ENCODE results near the gene MMP28. TPM values are rescaled to one million over a fixed set of nuclear protein-coding genes. Genes with fewer than 3 reads are reported as not detected.

The MMP28 gene
- total and polyA plus RNA-seq, 10 of the 15 experiments (the other 5 are each of a cell fraction or from before 2014, with no cell fraction given), result not detected

DNA sequence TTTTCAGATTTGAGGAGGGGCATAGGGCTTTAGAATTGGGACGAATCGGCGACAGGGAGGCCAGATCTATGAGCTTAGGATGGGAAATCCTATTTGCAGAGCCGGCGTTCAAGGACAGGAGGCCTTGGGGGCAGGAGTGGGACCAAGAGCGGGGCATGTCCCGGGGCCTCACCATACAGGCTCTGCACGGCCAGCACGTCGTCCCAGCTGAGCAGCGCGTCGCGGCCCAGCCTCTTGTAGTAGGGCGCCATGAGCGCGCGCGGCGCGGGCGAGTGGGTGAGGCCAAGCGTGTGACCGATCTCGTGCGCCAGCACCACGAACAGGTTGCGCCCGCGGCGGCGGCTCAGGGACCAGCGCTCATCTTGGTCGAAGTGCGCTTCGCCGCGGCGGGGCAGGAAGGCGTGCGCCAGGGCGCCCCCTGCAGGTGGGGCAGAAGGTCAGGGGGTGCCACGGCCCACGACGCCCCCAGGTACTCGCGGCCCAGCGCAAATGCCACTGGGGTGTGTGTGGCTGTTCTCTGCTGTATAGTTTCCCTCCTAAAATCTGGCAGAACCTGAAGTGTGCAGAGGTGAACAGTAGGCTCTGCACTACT is 25.4 kb downstream of the MMP28 start:
- SMC1A ChIA-PET (ENCODE audit: uncharacterized antibody, unreplicated experiment), result no interaction called here
- Histone ChIP-seq H3K4me1 (ENCODE audit: control insufficient read depth, insufficient read depth, low read length) (no peaks in the 10 kb centered on the region; the same call in 1 of the 2 replicates), H3K9ac (ENCODE audit: control insufficient read depth, insufficient read depth, low read length) (no peak overlapping the region), H4K20me1 (ENCODE audit: control insufficient read depth, insufficient read depth) (no peaks in the 10 kb centered on the region), H3K4me3 (no peak overlapping the region), H3K27ac (ENCODE audit: control insufficient read depth, insufficient read depth) (no peak overlapping the region), H3K27me3 (replicated peaks in 1 of 2; ENCODE audit: control insufficient read depth in 2 of 2, insufficient read depth in 2 of 2, low read length in 1 of 2) (peaks cover 4 to 6% of the 10 kb centered on the region in 2 experiments), H3K4me2 (ENCODE audit: control insufficient read depth, insufficient read depth) (no peak overlapping the region), H3K79me2 (ENCODE audit: control insufficient read depth, insufficient read depth, low read length) (no peaks in the 10 kb centered on the region), H3K36me3 (ENCODE audit: control insufficient read depth in 2 of 2, insufficient read depth in 2 of 2, low read length in 1 of 2) (no peaks in the 10 kb centered on the region), H2AFZ (ENCODE audit: control insufficient read depth, low read depth, low read length) (no peak overlapping the region), H3K9me3 (replicated peaks; ENCODE audit: control insufficient read depth, insufficient read depth, low read length) (no peaks in the 10 kb centered on the region)
- DNase-seq (ENCODE audit: low read depth, low spot score), result no peak
- in situ Hi-C loops (cut with MboI), result loop anchor here (5.0 kb wide), 1 partner anchor 37 kb away; the partner anchor contains the start of gene TAF15
- CTCF ChIA-PET, result interaction anchor here (0.6 to 2.3 kb wide), 5 partner anchors 29 to 157 kb away, joined by 3 to 8 read pairs (median 4); partner anchors contain the start of gene TAF15
- intact Hi-C loops (cut with micrococcal nuclease; ENCODE audit: unreplicated experiment), result no loop called here
- POLR2A ChIA-PET, result no interaction called here
- BruUV-seq (replicated peaks), result no TSS peak
- 84% methylated on average over 48 of the region's 48 CpGs for WGBS (ENCODE audit: insufficient coverage, insufficient replicate concordance, low lambda C conversion rate, missing lambda C conversion rate)
- no peak for FAIRE-seq
- ATAC-seq, result no peak
- RAD21 ChIA-PET (ENCODE audit: unreplicated experiment), result interaction anchor here (0.6 to 1.0 kb wide), 2 partner anchors 38 to 178 kb away, joined by 3 to 5 read pairs; no protein-coding TSS in a partner anchor
- TF ChIP-seq ATF7 (IDR thresholded peaks at IDR 0.05; ENCODE audit: low read depth) (no peak), FOXK2 (IDR thresholded peaks at IDR 0.05) (no peak), RELA (IDR thresholded peaks at IDR 0.05; ENCODE audit: borderline replicate concordance, partially characterized antibody) (no peak), KLF5 (IDR thresholded peaks at IDR 0.05; ENCODE audit: partially characterized antibody) (no peak)
- TF ChIP-seq, protein P1, sequence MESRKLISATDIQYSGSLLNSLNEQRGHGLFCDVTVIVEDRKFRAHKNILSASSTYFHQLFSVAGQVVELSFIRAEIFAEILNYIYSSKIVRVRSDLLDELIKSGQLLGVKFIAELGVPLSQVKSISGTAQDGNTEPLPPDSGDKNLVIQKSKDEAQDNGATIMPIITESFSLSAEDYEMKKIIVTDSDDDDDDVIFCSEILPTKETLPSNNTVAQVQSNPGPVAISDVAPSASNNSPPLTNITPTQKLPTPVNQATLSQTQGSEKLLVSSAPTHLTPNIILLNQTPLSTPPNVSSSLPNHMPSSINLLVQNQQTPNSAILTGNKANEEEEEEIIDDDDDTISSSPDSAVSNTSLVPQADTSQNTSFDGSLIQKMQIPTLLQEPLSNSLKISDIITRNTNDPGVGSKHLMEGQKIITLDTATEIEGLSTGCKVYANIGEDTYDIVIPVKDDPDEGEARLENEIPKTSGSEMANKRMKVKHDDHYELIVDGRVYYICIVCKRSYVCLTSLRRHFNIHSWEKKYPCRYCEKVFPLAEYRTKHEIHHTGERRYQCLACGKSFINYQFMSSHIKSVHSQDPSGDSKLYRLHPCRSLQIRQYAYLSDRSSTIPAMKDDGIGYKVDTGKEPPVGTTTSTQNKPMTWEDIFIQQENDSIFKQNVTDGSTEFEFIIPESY (IDR thresholded peaks at IDR 0.05), result peak; percentile 60; the same call in 1 of the 2 replicates
- TF ChIP-seq, protein P2, sequence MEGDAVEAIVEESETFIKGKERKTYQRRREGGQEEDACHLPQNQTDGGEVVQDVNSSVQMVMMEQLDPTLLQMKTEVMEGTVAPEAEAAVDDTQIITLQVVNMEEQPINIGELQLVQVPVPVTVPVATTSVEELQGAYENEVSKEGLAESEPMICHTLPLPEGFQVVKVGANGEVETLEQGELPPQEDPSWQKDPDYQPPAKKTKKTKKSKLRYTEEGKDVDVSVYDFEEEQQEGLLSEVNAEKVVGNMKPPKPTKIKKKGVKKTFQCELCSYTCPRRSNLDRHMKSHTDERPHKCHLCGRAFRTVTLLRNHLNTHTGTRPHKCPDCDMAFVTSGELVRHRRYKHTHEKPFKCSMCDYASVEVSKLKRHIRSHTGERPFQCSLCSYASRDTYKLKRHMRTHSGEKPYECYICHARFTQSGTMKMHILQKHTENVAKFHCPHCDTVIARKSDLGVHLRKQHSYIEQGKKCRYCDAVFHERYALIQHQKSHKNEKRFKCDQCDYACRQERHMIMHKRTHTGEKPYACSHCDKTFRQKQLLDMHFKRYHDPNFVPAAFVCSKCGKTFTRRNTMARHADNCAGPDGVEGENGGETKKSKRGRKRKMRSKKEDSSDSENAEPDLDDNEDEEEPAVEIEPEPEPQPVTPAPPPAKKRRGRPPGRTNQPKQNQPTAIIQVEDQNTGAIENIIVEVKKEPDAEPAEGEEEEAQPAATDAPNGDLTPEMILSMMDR (IDR thresholded peaks at IDR 0.05 in 2 of 3, conservative IDR thresholded peaks at IDR 0.05 in 1 of 3; ENCODE audit: control insufficient read depth in 2 of 3, extremely low read depth in 1 of 3, insufficient read depth in 1 of 3, low read depth in 3 of 3, low read length in 3 of 3), result peak in 1 of 3 experiments; percentile 13; a peak in 1 of 6 replicates
